ENCODE data around the gene ABLIM3.

ABLIM3 gene

DNA sequence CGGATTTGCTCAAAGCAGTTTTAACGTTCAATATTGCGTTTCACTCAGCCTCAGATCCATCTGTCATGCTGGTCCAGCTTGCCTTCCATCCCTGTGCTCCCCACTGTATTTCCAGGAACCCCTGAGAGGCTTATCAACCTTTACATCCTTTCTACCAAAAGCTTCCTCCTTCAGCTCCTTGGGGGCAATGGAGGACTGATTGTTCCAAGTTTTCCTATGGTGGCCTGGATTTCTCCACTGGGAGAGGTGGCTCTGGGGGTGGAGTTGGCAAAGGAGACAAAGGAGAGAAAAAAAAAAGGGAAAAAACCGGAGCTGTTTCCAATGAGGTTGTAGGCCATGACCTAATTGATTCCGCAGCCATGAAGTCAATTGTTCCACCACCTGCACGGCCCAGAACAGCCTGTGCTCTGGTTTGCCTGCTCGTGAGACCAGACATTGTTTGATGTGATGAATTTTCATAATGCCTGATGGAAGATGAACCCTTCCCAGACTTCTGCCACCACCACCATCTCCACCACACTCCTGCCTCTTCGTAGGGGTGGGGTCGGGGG lies 54.1 kb downstream of the ABLIM3 start:
- no peak for DNase-seq

DNA sequence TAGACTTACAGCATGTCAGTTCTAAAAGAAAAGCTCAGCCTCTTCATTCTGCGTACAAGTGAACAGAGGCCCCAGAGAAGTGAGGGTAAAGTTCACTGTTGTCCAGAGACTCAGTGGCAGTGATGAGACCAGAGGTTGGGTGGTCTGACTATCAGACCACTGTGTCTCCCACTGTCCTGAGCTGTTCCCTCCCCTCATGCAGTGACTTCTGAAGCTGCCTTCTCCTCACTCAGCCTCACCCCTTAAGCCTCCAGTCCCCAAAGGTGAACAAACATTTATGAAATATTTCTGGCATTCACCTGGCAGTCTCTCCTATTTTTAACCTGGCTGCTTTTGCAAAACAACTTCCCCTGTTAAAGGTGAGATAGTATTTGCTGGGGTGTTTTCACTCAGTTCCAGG lies 54.7 kb downstream of the ABLIM3 start:
- no peak for DNase-seq

DNA sequence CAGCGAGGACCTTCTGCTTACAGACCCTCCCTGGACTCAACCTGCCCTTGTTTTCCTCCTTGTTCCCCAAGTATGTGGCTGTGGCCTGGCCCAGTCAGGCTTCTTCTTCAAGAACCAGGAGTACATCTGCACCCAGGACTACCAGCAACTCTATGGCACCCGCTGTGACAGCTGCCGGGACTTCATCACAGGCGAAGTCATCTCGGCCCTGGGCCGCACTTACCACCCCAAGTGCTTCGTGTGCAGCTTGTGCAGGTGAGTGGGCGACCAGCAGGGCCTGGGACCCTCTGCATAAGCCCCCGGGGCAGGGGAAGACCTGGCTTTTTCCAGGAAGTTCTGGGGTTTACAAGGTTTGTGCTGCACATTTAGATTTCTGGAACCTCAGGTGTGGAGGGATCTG lies 56.9 kb downstream of the ABLIM3 start:
- DNase-seq: no peak

DNA sequence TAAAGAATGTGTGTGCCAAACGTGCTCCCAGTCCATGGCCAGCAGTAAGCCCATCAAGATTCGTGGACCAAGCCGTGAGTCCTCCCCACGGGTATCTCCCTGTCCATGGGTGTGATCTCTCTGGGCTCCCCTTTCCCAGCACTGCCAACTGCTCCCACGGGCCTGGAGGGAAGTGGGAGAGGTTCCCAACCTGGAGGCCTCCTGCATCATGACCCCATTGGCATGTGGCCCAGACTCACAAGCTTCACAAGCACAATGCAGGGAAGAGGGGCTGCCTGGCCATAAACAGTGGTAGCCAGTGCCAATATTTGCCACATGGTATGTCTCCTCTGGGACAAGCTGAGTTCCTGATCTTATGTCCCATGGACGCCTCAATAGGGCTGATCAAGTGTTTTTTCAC lies 59.1 kb downstream of the ABLIM3 start:
- DNase-seq: no peak

DNA sequence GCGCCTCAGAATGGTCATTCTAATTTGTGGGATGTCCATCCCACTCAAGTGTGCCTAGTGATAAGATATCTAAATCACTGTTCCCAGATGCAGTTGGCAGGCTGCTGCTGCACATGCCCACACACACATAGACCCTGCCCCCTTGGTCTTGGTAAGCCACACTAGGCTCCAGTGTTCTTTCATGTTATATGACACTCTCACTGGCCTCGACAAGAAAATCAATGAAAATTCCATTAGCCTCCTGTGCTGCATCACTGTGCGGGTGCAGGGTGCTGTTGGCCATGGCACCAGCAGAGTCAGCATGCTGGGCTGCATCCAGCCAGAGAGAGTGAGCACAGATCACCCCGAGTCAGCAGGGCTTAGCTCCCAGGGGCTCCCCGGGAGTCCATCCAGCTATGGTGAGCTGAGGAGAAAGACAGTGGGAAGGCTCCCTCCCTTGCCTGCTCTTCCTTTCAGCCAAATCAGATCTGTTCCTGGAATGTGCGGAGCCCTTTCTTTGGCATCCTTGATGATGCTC lies 59.9 kb downstream of the ABLIM3 start:
- DNase-seq: no peak

DNA sequence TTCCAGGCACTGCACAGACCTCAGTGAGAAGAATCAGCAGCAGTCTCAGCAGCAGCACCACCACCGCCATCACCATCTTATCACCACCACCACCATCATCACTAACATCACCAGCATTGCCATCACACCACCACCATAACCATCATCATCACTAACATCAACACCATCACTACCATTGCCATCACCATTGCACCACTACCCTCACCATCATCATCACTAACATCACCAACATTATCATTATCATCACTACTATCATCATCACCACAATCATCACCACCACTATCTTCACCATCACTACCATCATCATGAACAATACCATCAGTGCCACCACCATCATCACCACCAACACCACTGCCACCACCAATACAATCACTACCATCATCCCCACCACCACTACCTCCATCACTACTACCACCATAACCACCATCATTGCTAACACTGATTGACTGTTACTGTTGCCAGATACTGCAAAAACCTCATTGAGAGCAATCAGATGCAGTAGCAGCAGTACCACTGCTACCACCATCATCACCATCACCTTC lies 61.7 kb downstream of the ABLIM3 start:
- DNase-seq: no peak

DNA sequence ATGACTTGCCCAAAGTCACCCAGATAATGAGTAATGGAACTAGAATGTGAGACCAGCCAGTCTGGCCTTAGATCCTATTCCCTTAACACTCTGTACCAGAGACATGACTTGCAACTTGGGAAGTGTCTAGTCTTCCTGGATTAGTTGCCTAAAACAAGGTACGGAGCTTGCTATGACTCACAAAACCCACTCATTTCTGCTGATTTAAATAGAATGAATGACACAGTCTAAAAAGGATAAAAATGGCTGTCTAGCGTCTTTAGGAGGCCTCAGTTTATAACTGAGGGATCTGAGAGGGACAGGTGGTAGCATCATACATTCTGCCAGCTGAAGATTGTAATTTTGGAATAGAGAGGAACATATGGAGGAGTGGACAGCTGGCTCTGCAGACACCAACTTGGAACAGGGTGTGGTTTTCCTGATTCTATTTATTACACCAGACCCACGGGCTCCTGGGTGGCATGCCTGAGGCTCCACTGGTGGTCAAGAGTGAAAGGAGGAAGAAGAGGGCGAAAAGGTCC lies 62.7 kb downstream of the ABLIM3 start:
- DNase-seq: peak in 1 of 2 experiments; percentile 12

DNA sequence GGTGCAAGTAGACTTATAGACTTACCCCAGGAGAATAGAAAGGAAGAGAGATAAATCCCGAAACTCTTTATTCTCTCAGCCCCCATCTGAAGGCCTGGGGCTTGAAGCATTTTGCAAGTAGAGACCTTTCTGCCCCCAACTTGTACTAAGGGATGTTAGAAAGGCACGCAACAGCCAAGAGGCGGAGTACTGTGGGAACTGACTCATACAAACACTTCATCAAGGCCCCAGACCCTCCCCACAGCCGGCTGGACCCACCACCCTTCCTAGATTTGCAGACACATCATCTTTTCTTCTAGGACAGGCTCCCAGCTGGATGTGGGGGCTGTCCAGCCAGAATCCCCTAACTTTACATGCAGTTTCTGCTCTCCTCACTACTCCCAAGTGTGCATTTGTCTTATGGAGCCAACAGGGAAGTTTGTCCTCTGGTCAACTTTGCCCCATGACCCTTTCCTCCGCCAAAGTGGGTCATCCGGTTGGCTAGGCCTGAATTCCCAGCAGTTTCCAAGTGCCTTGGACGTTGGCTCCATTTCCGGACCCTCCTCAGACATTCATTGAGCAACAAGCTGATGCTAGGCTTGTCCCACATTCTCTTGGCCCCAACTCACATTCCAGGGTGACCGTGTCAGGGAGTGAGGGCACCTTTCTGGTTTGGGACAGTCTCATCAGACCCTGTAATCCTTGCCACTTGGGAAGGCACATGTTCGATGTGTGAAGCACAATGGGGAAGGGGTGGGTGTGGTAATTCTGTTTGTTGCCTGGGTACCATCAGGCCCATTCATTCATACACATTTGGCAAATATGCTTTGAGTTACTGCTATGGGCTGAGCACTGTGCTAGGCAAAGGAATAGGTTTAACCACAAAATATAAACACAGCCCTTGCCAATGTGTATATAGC lies 64.6 kb downstream of the ABLIM3 start:
- DNase-seq: no peak

DNA sequence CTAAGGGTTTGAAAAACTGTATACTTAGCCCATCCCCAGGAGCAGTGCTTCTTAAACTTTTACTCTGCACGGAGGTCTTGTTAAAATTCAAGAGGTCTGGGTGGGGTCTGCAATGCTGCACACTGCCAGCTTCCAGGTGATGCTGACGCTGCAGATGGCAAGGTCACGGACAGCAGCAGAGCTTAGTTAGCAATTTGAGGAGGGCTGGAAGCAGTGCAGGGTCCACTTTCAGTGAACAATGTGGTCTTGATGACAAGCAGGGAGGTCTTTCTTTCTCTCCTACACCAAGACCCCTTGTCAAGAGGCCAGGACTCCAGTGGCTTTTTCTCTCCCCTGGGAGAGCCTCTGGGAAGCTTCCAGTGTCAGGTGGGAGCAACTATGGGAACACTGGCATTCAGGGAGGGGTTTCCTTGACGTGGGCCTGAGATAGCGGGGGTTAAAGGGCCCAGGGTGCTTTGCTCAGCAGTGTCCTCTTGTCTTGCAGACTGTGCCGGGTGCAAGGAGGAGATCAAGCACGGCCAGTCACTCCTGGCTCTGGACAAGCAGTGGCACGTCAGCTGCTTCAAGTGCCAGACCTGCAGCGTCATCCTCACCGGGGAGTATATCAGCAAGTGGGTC lies 65.3 kb downstream of the ABLIM3 start:
- DNase-seq: no peak

DNA sequence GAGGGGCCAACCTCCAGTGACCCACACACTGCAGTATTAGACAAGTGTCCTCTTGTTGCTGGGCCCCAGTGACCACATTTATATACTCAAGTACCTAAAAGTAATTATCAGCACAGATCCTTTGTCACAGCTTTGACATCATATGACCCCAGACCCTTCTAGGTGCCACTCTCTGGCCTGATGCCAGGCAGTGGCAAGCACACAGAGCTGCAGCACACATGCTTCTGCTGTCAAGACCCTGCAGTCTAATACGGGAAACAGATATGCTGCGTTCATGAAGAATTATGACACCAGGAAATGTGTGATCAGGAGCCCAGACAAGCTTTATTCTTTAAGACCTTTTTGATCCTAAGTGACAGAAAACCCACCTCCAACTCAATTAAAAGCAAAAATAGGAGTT lies 66.5 kb downstream of the ABLIM3 start:
- no peak for DNase-seq

DNA sequence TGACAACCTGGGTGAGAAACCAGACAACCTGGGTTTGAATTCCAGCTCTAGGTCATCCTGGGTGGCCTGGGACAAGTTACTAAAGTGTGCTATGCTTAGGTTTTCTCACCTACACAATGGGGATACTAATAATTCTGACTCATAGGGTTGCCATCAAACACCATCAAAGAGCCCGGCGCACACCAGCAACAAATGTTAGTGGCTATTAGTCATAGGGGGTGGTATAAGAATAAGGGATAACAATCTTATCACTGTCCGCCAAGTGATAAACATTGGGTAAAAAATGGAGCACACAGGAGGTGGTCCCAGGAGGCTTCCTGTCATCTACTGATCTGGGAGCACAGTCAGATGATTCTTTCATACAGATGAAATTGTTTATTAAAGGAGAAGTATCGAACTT lies 68.9 kb downstream of the ABLIM3 start:
- no peak for DNase-seq

DNA sequence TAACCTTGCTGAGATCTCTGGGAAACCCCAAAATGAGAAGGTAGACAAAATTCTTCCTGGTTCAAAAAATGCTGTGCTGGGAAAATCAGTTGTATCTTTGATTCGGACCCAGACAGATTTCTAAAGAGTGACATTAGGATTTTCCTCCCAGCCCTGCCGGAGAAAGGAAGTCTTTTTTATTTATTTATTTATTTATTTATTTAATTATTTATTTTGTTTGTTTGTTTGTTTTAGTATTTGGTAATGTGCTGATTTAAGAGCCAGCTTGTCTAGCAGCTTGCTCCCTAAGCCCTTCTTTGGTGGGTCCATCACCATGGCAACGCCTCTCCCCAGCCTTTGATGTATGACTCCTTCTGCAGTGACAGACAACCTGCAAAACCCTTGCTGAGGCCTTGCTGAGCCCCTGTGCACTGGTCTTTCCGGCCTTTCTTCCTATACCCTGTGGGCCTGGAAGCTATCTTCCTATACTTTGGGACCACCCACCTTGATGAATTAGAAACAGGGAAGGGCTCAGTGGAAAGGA lies 69.7 kb downstream of the ABLIM3 start:
- no peak for DNase-seq

DNA sequence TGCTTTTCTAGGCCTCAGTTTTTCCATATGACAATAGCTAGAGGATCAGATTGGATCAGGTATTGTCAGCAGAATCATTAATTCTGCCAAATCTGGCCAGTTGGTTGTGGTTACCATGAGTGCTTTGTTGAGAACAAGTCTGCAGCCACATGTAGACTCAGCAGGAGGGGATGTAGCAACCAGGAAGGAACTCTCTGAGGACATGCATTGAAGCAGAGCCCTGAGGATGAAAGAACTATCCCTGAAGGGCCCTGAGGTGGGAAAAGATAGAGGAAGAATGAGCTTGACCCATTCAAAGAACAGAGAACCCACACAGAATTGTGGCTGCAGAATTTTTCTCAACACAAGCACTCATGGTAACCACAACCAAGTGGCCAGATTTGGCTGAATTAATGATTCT lies 70.3 kb downstream of the ABLIM3 start:
- no peak for DNase-seq

DNA sequence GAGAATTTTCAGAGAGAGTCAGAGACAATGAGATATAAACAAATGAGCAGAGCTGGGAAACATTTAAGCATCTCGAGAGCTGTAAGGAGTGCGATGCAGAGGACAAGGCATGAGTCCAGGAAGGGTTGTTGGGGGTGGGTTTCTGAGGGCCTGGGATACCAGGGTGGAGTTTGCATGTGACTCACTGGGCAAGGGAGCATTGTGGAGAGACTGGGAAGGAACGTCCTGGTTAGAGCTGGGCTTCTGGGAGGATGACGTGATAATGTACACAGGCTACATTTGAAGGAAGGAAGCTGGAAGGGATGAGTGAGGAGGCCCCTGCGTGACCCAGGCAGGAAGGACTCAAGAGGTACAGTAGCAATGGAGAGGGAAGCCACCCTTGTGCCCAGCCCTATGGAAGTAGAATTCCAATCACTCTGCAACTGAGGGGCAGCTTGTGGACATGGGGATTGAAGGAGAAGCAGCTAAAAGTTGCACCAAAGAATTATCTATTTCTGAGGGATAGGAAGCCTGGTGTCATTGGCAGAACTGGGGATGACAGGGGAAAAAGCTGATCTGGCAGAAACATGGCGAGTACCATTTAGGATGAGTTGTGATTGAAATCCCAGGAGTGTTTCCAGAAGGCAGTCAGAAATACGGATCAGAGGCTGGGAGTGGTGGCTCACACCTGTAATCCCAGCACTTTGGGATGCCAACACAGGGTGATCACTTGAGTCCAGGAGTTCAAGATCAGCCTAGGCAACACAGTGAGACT lies 71.1 kb downstream of the ABLIM3 start:
- no peak for DNase-seq

DNA sequence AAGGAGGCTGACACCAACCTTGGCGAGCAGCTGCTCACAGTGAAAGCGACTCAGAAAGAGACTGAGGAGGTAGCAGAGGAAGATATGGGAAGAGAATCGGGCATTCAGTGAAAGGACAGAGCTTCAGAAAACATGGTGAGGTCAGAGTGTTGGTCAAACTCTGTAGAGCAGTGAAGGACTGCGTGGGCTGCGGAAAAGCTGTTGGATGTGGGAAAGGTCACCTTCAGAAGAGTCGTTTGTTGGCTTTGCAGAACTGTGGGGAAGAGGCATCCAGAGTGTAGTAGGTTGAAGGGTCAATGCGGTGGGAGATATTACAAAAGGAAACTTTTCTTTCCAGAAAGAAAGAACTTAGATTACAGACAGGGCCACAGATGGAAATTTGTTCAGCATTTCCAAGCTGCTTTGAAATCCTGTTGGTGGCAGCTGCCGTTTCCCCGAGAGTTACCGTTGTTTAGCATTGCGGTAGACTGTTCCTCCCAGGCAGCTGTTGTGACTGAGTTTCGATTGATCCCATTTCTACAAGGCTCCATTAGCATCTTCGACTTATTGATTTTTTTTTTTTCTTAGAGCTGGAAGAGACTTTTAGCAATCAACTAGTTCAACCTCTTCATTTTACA lies 72.1 kb downstream of the ABLIM3 start:
- no peak for DNase-seq

DNA sequence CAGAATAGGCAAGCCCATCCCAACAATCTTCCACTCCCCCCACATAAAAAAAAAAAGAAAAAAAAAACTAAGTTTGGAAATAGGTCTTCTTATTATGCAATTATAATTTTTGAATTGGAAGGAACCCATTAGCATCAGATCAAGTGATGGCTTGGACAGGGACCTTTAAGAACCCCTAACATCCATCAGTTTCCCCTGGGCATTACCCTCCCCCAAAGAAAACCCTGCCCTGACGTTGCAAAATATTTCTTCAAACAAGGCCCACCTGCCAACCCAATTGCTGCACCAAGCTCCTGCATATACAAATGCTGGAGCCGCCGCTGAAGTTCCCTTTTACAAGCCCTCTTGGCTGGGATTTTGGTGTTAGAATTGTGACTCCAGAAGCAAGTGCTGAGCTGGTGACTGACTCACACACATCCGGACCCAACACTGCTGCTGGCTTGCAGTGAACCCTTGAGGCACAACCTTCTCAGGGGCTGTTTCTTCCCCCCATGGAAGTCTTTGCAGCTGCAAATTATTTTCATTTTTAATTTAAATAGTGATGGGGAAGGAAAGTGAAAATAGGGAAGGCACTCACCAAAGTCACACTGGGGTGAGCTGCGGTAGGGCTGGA lies 74.3 kb downstream of the ABLIM3 start:
- DNase-seq: no peak

DNA sequence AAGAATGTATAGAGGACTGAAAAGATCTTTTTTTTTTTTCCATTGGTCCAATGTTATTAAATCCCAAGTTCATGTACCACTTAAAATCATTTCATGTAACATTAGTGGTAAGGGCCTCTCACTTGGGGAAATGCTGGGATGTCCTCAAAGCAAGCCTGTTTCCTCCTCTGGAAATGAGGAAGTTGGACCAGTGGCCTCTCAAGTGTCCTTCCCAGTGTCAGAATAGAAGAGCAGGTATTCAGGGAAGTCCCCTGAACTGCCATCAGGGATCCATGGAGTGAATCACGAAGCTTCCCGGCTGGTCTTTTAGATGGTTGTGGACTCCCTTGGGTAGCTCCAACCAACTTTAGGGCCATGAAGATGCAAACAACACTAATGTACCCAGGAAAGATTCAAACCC lies 75.2 kb downstream of the ABLIM3 start:
- DNase-seq: no peak

DNA sequence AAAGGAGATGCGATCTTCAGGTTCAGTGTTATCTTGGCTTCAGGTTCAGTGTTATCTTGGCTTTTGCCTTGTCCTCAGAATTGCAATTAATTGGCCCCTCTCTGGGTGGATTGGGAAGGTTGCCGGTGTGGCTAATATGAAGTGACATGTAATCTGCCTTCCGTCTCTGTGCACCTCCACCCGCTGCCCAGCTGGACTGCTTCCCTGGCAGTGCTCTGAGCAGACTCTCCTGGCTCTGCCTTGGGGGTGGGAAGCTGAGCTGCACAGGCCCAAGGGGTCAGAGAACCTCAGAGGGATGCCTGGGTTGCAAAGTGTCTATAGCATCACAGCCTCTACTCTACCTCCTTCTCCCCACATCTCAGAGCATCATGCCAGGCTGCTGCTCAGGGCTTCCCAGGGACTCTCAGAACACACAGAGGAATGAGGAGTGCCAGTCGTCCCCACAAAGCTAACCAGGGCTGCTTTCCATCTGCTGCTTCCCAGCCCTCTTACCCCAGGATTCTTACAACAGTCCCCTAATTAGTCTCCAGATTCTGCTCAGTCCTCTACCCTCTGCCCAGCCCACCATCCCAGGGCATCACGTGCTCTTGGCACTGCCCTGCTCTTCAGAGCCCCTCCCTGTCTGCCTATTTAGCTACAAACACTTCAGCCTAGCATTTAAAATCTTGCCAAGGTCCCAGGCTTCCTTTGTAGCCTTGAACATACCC lies 76.0 kb downstream of the ABLIM3 start:
- peak; percentile 88 to 89 for DNase-seq

DNA sequence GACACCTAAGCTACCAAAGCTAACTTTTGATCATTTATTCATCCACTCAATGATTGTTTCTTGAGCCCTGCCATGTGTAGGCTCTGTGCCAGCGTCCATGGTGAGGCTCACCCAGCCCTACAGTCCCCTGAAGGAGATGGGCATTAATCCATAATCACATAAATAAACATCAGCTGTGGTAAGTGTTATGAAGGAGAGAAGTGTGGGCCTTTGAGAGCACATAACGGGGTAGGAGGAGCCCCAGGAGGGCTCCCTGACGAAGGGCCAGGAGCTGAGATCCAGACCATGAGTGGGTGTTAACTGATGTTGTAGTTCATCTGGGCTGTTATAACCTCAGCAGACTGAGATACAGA lies 76.5 kb downstream of the ABLIM3 start:
- no peak for DNase-seq

DNA sequence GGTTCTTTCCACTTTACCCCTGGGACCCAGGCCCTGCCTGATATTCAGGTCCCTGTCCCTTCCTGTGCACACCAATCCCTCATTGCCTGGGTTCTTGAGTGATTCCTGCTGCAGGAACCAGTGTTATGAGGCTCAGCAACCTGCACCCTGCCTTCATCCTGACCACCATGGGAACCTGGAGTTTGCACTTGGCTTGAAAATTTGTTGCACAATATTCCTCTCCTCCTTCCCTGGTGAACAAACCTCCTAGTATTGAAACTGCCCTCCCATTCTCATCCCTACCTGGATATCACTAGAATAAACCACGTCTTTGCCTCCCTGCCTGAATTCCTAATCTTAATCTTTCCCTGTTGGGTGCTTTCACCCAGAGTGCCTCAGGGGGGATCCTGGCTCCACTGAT lies 78.3 kb downstream of the ABLIM3 start:
- no peak for DNase-seq

DNA sequence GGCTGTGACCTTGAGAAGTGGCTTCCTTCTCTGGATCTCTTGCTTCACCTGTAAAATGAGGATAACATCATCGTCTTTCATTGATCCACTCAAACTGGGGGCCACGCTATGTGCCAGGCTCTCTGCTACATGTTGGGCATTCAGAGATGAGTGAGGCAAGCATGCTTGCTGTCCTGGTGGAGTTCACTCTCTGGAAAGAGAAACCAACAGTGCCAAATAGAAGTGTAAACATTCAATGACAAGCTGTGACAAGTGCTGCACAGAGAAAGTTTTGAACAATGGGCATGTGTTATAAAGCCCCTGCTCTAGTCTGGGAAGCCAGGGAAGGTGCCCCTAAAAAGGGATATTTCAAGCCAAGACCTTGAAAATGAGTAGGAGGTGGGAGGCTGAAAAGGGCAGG lies 79.5 kb downstream of the ABLIM3 start:
- no peak for DNase-seq

Measured in cerebellar nuclear complex (tissue), 1 donor.